H1 (cell line): ENCODE data around the gene MORN2. TPM values are rescaled to one million over a fixed set of nuclear protein-coding genes. Genes with fewer than 3 reads are reported as not detected.

ENCODE experiments used
- CTCF ChIA-PET: fragments of 300-600 bp; sonication (Branson Sonifier 250); formaldehyde crosslinking; loops from one replicate; lab custom pipeline; 2021; ENCODE audit not compliant: partially characterized antibody; lab: Charles Lee
- POLR2A ChIA-PET: fragments of 300-600 bp; sonication (Branson Sonifier 250); formaldehyde crosslinking; loops from one replicate; lab custom pipeline; 2021; ENCODE audit warnings: inconsistent platforms; ENCODE audit not compliant: partially characterized antibody; lab: Charles Lee
- DNase-seq, 2 experiments: peaks; one replicate each; pipeline versions ENCODE4 v3.0.0 to v3.0.0-alpha.2; 2010 to 2022; ENCODE audit warnings: low spot score in 2 of 2, low read depth in 1 of 2, mixed read lengths in 1 of 2
- FAIRE-seq: peaks from 2 replicates; lab custom pipeline; 2011; peaks lifted over from hg19 to GRCh38; lab: Jason Lieb, UNC
- H2AFZ ChIP-seq: 2 replicates; pipeline ENCODE4 v1.8.1; 2012; ENCODE audit warnings: low read length, inconsistent platforms
- H2AK5ac ChIP-seq: 2 replicates; pipeline ENCODE4 v1.6.1; 2013; ENCODE audit warnings: low read depth, low read length
- H2BK120ac ChIP-seq: replicated peaks from 2 replicates; pipeline ENCODE3; 2013; ENCODE audit warnings: low read depth, low read length, inconsistent platforms
- H2BK12ac ChIP-seq: 2 replicates; pipeline ENCODE4 v1.6.1; 2013; ENCODE audit warnings: low read depth, low read length
- H2BK15ac ChIP-seq: 2 replicates; pipeline ENCODE4 v1.6.1; 2013; ENCODE audit warnings: low read length
- H2BK20ac ChIP-seq: 2 replicates; pipeline ENCODE4 v1.6.1; 2013; ENCODE audit warnings: low read length
- H2BK5ac ChIP-seq: 2 replicates; pipeline ENCODE4 v1.6.1; 2013; ENCODE audit warnings: low read depth, low read length
- H3K14ac ChIP-seq: 2 replicates; pipeline ENCODE4 v1.6.1; 2013; ENCODE audit warnings: inconsistent platforms; ENCODE audit not compliant: insufficient read length
- H3K18ac ChIP-seq: 2 replicates; pipeline ENCODE4 v1.6.1; 2013; ENCODE audit warnings: low read length; ENCODE audit errors: extremely low read depth
- H3K23ac ChIP-seq: 2 replicates; pipeline ENCODE4 v1.6.1; 2013; ENCODE audit warnings: inconsistent platforms; ENCODE audit not compliant: insufficient read length
- H3K23me2 ChIP-seq: 2 replicates; pipeline ENCODE4 v1.6.1; 2013; ENCODE audit warnings: low read depth, low read length
- H3K27ac ChIP-seq: 2 replicates; pipeline ENCODE4 v1.6.1; 2011; ENCODE audit warnings: low read depth, low read length, inconsistent platforms
- H3K27me3 ChIP-seq, 4 experiments: replicated peaks in 1 of 4; 1 replicate in 1 of 4; 2 replicates in 3 of 4; pipeline versions ENCODE4 v1.6.1 to v1.8.1; 2011 to 2013; ENCODE audit warnings: low read length in 3 of 4, mild to moderate bottlenecking in 3 of 4, inconsistent platforms in 2 of 4, mixed read lengths in 2 of 4, moderate library complexity in 1 of 4; ENCODE audit not compliant: control insufficient read depth in 3 of 4, insufficient read depth in 3 of 4; ENCODE audit errors: extremely low read depth in 1 of 4
- H3K36me3 ChIP-seq, 4 experiments: 2 replicates each; pipeline versions ENCODE4 v1.6.1 to v1.8.1; 2011 to 2013; ENCODE audit warnings: mild to moderate bottlenecking in 4 of 4, low read length in 3 of 4, moderate library complexity in 2 of 4, control low read depth in 1 of 4, inconsistent platforms in 1 of 4; ENCODE audit not compliant: insufficient read depth in 4 of 4, control insufficient read depth in 2 of 4
- H3K4ac ChIP-seq: replicated peaks from 2 replicates; pipeline ENCODE3; 2013; ENCODE audit warnings: low read length, low read depth, mixed read lengths, inconsistent platforms; ENCODE audit not compliant: insufficient read length
- H3K4me1 ChIP-seq, 4 experiments: replicated peaks in 1 of 4; 1 replicate in 1 of 4; 2 replicates in 3 of 4; pipeline versions ENCODE4 v1.6.1 to v1.8.1; 2011 to 2013; ENCODE audit warnings: low read length in 3 of 4, inconsistent platforms in 2 of 4, mixed read lengths in 1 of 4; ENCODE audit not compliant: insufficient read depth in 4 of 4, control insufficient read depth in 3 of 4
- H3K4me2 ChIP-seq, 2 experiments: 2 replicates each; pipeline versions ENCODE4 v1.6.1 to v1.8.1; 2011 to 2013; ENCODE audit warnings: low read depth in 2 of 2, low read length in 2 of 2, control low read depth in 1 of 2, inconsistent platforms in 1 of 2, mild to moderate bottlenecking in 1 of 2; ENCODE audit not compliant: insufficient read depth in 1 of 2
- H3K4me3 ChIP-seq, 4 experiments: fragments of 200-600, 300-600 bp in 1 of 4; sonication (generic), shearing (Covaris generic), sonication (Bioruptor Twin) in 1 of 4; 2 replicates each; pipeline versions ENCODE4 v1.5.1 to v1.8.1; 2011 to 2016; ENCODE audit warnings: low read length in 4 of 4, low read depth in 3 of 4, control low read depth in 2 of 4, inconsistent platforms in 2 of 4, mild to moderate bottlenecking in 2 of 4, mixed read lengths in 1 of 4, moderate library complexity in 1 of 4; ENCODE audit not compliant: insufficient read depth in 2 of 4; ENCODE audit errors: extremely low read depth in 1 of 4
- H3K56ac ChIP-seq: replicated peaks from 2 replicates; pipeline ENCODE3; 2013; ENCODE audit warnings: low read depth, mild to moderate bottlenecking, mixed read lengths, low read length, inconsistent platforms; ENCODE audit not compliant: insufficient read length
- H3K79me1 ChIP-seq: 2 replicates; pipeline ENCODE4 v1.6.1; 2013; ENCODE audit warnings: low read depth, low read length, control low read depth
- H3K79me2 ChIP-seq, 2 experiments: 2 replicates each; pipeline versions ENCODE4 v1.6.1 to v1.8.1; 2012 to 2013; ENCODE audit warnings: low read length in 2 of 2, mild to moderate bottlenecking in 2 of 2, inconsistent platforms in 1 of 2; ENCODE audit not compliant: insufficient read depth in 2 of 2, control insufficient read depth in 1 of 2
- H3K9ac ChIP-seq, 4 experiments: replicated peaks in 1 of 4; 1 replicate in 1 of 4; 2 replicates in 3 of 4; pipeline versions ENCODE4 v1.6.1 to v1.8.1; 2011 to 2013; ENCODE audit warnings: low read depth in 3 of 4, low read length in 3 of 4, control low read depth in 2 of 4, mild to moderate bottlenecking in 2 of 4, moderate library complexity in 2 of 4, inconsistent platforms in 1 of 4; ENCODE audit errors: extremely low read depth in 1 of 4
- H3K9me3 ChIP-seq, 2 experiments: 2 replicates each; pipeline versions ENCODE4 v1.6.1 to v1.8.1; 2012 to 2013; ENCODE audit warnings: mild to moderate bottlenecking in 2 of 2, moderate library complexity in 2 of 2, control low read depth in 1 of 2, inconsistent platforms in 1 of 2, low read depth in 1 of 2, low read length in 1 of 2, mixed read lengths in 1 of 2; ENCODE audit not compliant: insufficient read depth in 2 of 2
- H4K20me1 ChIP-seq, 2 experiments: replicated peaks in 1 of 2; 2 replicates each; pipeline versions ENCODE3 to v1.8.1; 2011 to 2013; ENCODE audit warnings: inconsistent platforms in 2 of 2, low read length in 2 of 2, mild to moderate bottlenecking in 1 of 2; ENCODE audit not compliant: insufficient read depth in 2 of 2, control insufficient read depth in 1 of 2
- H4K5ac ChIP-seq: 2 replicates; pipeline ENCODE4 v1.6.1; 2013; ENCODE audit warnings: low read length, low read depth, mixed read lengths, inconsistent platforms; ENCODE audit not compliant: insufficient read length
- H4K8ac ChIP-seq: 2 replicates; pipeline ENCODE4 v1.8.0; 2013; ENCODE audit warnings: mild to moderate bottlenecking, moderate library complexity, low read length, inconsistent platforms; ENCODE audit not compliant: insufficient read depth; ENCODE audit errors: extremely low read depth
- H4K91ac ChIP-seq: replicated peaks from 2 replicates; pipeline ENCODE3; 2013; ENCODE audit warnings: low read length, mixed read lengths, inconsistent platforms; ENCODE audit not compliant: insufficient read length
- BRCA1 ChIP-seq: IDR thresholded peaks from 2 replicates; pipeline ENCODE4 v1.6.1; 2012; ENCODE audit warnings: low read depth, low read length, improper control_type of control experiment
- CREB1 ChIP-seq: IDR thresholded peaks from 2 replicates; pipeline ENCODE4 v1.6.1; 2012; ENCODE audit warnings: inconsistent platforms
- EP300 ChIP-seq, 2 experiments: IDR thresholded peaks; 1 replicate in 1 of 2; 2 replicates in 1 of 2; pipeline ENCODE4 v1.6.1; 2011 to 2012; ENCODE audit warnings: low read depth in 2 of 2, low read length in 2 of 2, mild to moderate bottlenecking in 2 of 2, borderline replicate concordance in 1 of 2, inconsistent platforms in 1 of 2, moderate library complexity in 1 of 2
- TAF1 ChIP-seq: IDR thresholded peaks from 2 replicates; pipeline ENCODE4 v1.6.1; 2011; ENCODE audit warnings: mild to moderate bottlenecking, low read depth, low read length
- WGBS, 2 experiments: shearing (Covaris generic) in 1 of 2; methylation state at CpG; one replicate each; pipeline versions ENCODE4 v1.1.6 to v1.1.7; 2013 to 2015; ENCODE audit warnings: low lambda C conversion rate in 2 of 2, mixed read lengths in 2 of 2, inconsistent platforms in 1 of 2, low coverage in 1 of 2, missing lambda C conversion rate in 1 of 2; ENCODE audit not compliant: insufficient replicate concordance in 2 of 2, insufficient coverage in 1 of 2, insufficient read length in 1 of 2; ENCODE audit errors: extremely low coverage in 1 of 2, missing lambda C conversion rate in 1 of 2; 5-methylcytosine and 5-hydroxymethylcytosine counted together
- polyA plus RNA-seq, 7 experiments: library from polyadenylated mRNA; depleted of rRNA in 3 of 7; stranded (reverse) in 5 of 7; unstranded in 2 of 7; fragments of >200 nt in 5 of 7; fragments of 200-250 nt in 2 of 7; gene quantifications; 1 replicate in 5 of 7; 2 replicates in 1 of 7; 4 replicates in 1 of 7; pipeline versions ENCODE4 v1.2.1 to v1.2.3, GENCODE V29; 2011 to 2013; ENCODE audit warnings: missing spikeins in 2 of 7, mixed read lengths in 2 of 7
- total RNA-seq: library from RNA; stranded (reverse); fragmentation: NEBNext Ultra II Directional; extraction: Animal tissue kit (Norgen Biotek cat#: 25700); gene quantifications from 2 replicates; pipeline ENCODE4 v1.2.1, GENCODE V29; 2021

MORN2 gene
- total and polyA plus RNA-seq, 2 of the 8 experiments (the other 6 are each of a cell fraction or from before 2014, with no cell fraction given): 7.2 to 11.3 TPM

DNA sequence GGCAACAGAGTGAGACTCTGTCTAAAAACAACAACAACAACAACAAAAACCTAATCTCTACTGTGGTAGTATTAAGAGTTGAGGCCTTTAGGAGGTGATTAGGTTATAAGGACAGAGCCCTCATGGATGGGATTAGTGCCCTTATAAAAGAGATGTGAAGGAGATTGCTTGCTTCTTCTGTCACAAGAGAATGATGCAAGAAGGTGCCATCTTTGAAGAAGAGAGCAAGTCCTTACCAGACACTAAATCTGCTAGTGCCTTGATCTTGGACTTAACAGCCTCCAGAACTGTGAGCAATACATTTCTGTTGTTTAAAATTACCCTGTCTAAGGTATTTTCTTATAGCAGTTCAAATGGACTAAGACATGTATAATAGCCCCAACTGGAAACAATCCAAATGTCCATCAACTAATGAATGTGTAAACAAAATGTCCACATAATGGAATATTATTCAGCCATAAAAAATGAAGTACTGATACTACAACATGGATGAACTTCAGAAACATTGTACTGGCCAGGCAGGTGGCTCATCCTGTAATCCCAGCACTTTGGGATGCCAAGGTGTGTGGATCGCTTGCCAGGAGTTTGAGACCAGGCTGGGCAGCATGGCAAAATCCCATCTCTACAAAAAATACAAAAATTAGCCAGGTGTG is 12.3 kb downstream of the MORN2 start:
- DNase-seq: no peak
- H2BK120ac ChIP-seq: no peak overlapping the region
- H3K36me3 ChIP-seq: no peaks in the 10 kb centered on the region
- no peak overlapping the region for H3K27ac ChIP-seq
- POLR2A ChIA-PET: no interaction called here
- no peaks in the 10 kb centered on the region for H3K9me3 ChIP-seq
- no peaks in the 10 kb centered on the region for H3K4me1 ChIP-seq
- H3K18ac ChIP-seq: no peak overlapping the region
- H2AFZ ChIP-seq: no peak overlapping the region
- H4K8ac ChIP-seq: no peak overlapping the region
- no peak overlapping the region for H3K23ac ChIP-seq
- H3K4me3 ChIP-seq: no peak overlapping the region
- no peak overlapping the region for H2BK15ac ChIP-seq
- no peak overlapping the region for H2AK5ac ChIP-seq
- H3K56ac ChIP-seq: no peak overlapping the region
- no peaks in the 10 kb centered on the region for H3K27me3 ChIP-seq
- no peaks in the 10 kb centered on the region for H3K79me2 ChIP-seq
- H3K9ac ChIP-seq: no peak overlapping the region
- H3K4me2 ChIP-seq: no peak overlapping the region
- CTCF ChIA-PET: no interaction called here
- H3K79me1 ChIP-seq: no peaks in the 10 kb centered on the region
- H4K20me1 ChIP-seq: no peaks in the 10 kb centered on the region
- H2BK5ac ChIP-seq: no peak overlapping the region
- no peak overlapping the region for H3K4ac ChIP-seq
- H2BK12ac ChIP-seq: no peak overlapping the region
- H4K91ac ChIP-seq: no peak overlapping the region
- no peak overlapping the region for H4K5ac ChIP-seq
- WGBS, 2 experiments: 88% methylated on average over 1 of the region's 1 CpG; no CpG with 5 or more reads in 1 of the 2 experiments
- no peak overlapping the region for H2BK20ac ChIP-seq
- H3K23me2 ChIP-seq: no peaks in the 10 kb centered on the region; the same call in 1 of the 2 replicates
- FAIRE-seq: no peak
- H3K14ac ChIP-seq: no peak overlapping the region
- TF ChIP-seq EP300 (IDR thresholded peaks at IDR 0.05; ENCODE audit: borderline replicate concordance in 1 of 2, low read depth in 2 of 2, low read length in 2 of 2) (no peak), BRCA1 (no peak), CREB1 (no peak), TAF1 (no peak)
